ENCODE results near the gene C10orf67.

Gene C10orf67

GRCh38 chr10:23189024-23189423 is 155.6 kb downstream of the C10orf67 start:
- TF ChIP-seq CTCF (IDR thresholded peaks at IDR 0.05; ENCODE audit: low read depth, low read length), result no peak
- in situ Hi-C loops (cut with HindIII; ENCODE audit: low sequenced_read_pairs), result no loop called here
- DNase-seq (ENCODE audit: low read depth, low spot score), result no peak
- H3K4me3 ChIP-seq (ENCODE audit: low read depth, low read length), result no peak overlapping the region

GRCh38 chr10:23187155-23187554 is 157.4 kb downstream of the C10orf67 start:
- TF ChIP-seq CTCF (IDR thresholded peaks at IDR 0.05; ENCODE audit: low read depth, low read length), result no peak
- in situ Hi-C loops (cut with HindIII; ENCODE audit: low sequenced_read_pairs), result no loop called here
- H3K4me3 ChIP-seq (ENCODE audit: low read depth, low read length), result no peak overlapping the region
- no peak for DNase-seq (ENCODE audit: low read depth, low spot score)

GRCh38 chr10:23186697-23187096 is 157.9 kb downstream of the C10orf67 start:
- H3K4me3 ChIP-seq (ENCODE audit: low read depth, low read length), result no peak overlapping the region
- no peak for DNase-seq (ENCODE audit: low read depth, low spot score)
- no peak for TF ChIP-seq CTCF (IDR thresholded peaks at IDR 0.05; ENCODE audit: low read depth, low read length)
- in situ Hi-C loops (cut with HindIII; ENCODE audit: low sequenced_read_pairs), result no loop called here

GRCh38 chr10:23186178-23186577 is 158.4 kb downstream of the C10orf67 start:
- no peak for DNase-seq (ENCODE audit: low read depth, low spot score)
- no peak overlapping the region for H3K4me3 ChIP-seq (ENCODE audit: low read depth, low read length)
- in situ Hi-C loops (cut with HindIII; ENCODE audit: low sequenced_read_pairs), result no loop called here
- TF ChIP-seq CTCF (IDR thresholded peaks at IDR 0.05; ENCODE audit: low read depth, low read length), result no peak

GRCh38 chr10:23174977-23175512 is 169.6 kb downstream of the C10orf67 start:
- no peak for TF ChIP-seq CTCF (IDR thresholded peaks at IDR 0.05; ENCODE audit: low read depth, low read length)
- no peak overlapping the region for H3K4me3 ChIP-seq (ENCODE audit: low read depth, low read length)
- no peak for DNase-seq (ENCODE audit: low read depth, low spot score)
- in situ Hi-C loops (cut with HindIII; ENCODE audit: low sequenced_read_pairs), result no loop called here

GRCh38 chr10:23174074-23174976 is 170.3 kb downstream of the C10orf67 start:
- in situ Hi-C loops (cut with HindIII; ENCODE audit: low sequenced_read_pairs), result no loop called here
- DNase-seq (ENCODE audit: low read depth, low spot score), result no peak
- no peak overlapping the region for H3K4me3 ChIP-seq (ENCODE audit: low read depth, low read length)

More at GRCh38 chr10:23174074-23174976, 170.3 kb downstream of the C10orf67 start:
- TF ChIP-seq CTCF (IDR thresholded peaks at IDR 0.05; ENCODE audit: low read depth, low read length), result no peak
